DND-41 (cell line): ENCODE data around the gene HNRNPA1L2.

Experiments
- CTCF ChIP-seq: IDR thresholded peaks from 2 replicates; pipeline ENCODE4 v1.5.1; 2012; ENCODE audit warnings: borderline replicate concordance, low read length, moderate library complexity, mild to moderate bottlenecking; ENCODE audit not compliant: poor library complexity, severe bottlenecking; ENCODE audit errors: extremely low read depth
- EZH2 ChIP-seq: IDR thresholded peaks from 3 replicates; pipeline ENCODE4 v1.6.1; 2012; ENCODE audit warnings: borderline replicate concordance, low read depth, mild to moderate bottlenecking, moderate library complexity, low read length, inconsistent platforms; ENCODE audit not compliant: severe bottlenecking

DNA sequence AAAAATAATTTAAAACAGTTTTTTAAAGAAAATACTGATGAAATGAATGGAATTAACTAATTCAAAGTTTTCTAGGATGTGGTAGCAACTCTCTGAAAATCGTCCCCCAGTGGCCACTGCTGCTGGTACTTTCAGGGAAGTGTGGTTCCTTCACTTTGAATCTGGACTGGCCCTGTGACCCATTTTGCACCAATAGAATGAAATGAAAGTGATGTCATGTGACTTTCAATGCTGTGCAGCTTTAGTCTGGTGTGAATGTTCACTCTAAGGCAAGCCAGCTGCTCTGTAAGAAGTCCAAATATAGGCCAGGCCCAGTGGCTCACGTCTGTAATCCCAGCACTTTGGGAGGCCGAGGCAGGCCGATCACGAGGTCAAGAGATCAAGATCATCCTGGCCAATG is 26.4 kb upstream of the HNRNPA1L2 start:
- TF ChIP-seq CTCF: no peak
- no peak for TF ChIP-seq EZH2
